Lower lobe of right lung (tissue), 2 donors: ENCODE data around the gene RESP18. TPM values are rescaled to one million over a fixed set of nuclear protein-coding genes. Genes with fewer than 3 reads are reported as not detected.
A peak's percentile ranks its signal among the peaks of the same experiment; 100 is the strongest.

Experiments used
- ATAC-seq, 2 donors: fragments of 200-7000 bp; cut with Tn5 transposase; one replicate each; pipeline ENCODE4 v1.9.1; 2020 to 2022; ENCODE audit warnings: mild to moderate bottlenecking in 2 of 2, moderate library complexity in 2 of 2
- DNase-seq: peaks from one replicate; pipeline ENCODE4 v3.0.0-alpha.2; 2020
- H3K27ac ChIP-seq: fragments of 200-600 bp; one replicate; pipeline ENCODE4 v1.8.0; 2022
- H3K27me3 ChIP-seq: fragments of 200-600 bp; one replicate; pipeline ENCODE4 v1.8.0; 2022; ENCODE audit warnings: low read depth
- H3K36me3 ChIP-seq: fragments of 200-600 bp; one replicate; pipeline ENCODE4 v1.8.0; 2022; ENCODE audit warnings: mild to moderate bottlenecking
- H3K4me1 ChIP-seq: fragments of 200-600 bp; one replicate; pipeline ENCODE4 v1.8.0; 2022
- H3K4me3 ChIP-seq: fragments of 200-600 bp; one replicate; pipeline ENCODE4 v1.8.0; 2022; ENCODE audit warnings: mild to moderate bottlenecking
- H3K9me3 ChIP-seq: fragments of 200-600 bp; one replicate; pipeline ENCODE4 v1.8.0; 2022
- CTCF ChIP-seq: fragments of 200-600 bp; IDR thresholded peaks from one replicate; pipeline ENCODE4 v1.8.0; 2022; ENCODE audit warnings: antibody characterized with exemption, mild to moderate bottlenecking
- intact Hi-C: fragments of 100-400 bp; cut with DNase I; formaldehyde crosslinking; loops from one replicate; pipeline ENCODE4 v1.11.0; 2022
- total RNA-seq: library from RNA; stranded (reverse); fragmentation: NEBNext Ultra II Directional; extraction: Animal tissue kit (Norgen Biotek cat#: 25700); gene quantifications from one replicate; pipeline ENCODE4 v1.2.1, GENCODE V29; 2021
- donor health status: DM: no; HTN: yes; CAD: no; lungs with severe emphysema.

Gene RESP18
- total RNA-seq, 1 donor from 2014 or later: not detected

DNA sequence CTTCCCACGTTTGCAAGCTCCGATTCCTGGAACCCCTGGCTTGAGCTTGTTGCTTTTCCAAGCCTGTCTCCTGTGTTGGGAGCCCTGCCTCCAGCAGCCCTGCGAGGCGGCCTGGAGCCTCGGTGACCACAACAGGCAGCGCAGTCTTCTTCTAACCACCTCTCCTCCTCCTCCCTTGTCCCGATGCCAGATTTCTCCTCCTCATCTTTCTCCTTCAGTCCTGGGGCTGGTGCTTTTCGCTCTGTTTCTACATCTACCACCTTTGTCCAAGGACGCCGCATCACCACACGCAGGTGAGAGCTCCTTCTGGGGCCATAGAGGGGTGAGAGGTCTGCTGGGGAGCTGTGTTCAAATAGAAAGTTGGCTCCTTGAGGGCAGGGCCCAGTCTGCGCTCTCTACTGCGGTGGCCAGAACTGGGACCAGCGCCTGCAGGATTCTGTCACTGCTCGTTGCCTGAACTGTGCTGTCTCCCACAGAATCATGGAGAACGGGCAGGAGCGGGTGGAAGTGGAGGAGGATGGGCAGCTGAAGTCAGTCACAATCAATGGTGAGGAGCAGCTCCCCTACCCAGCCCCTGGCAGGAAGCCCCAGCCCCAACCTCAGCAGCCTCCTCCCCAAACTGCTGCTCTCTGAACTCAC lies 49.5 kb downstream of the RESP18 start:
- intact Hi-C loops: no loop called here
- H3K36me3 ChIP-seq: peaks cover 61% of the 10 kb centered on the region

DNA sequence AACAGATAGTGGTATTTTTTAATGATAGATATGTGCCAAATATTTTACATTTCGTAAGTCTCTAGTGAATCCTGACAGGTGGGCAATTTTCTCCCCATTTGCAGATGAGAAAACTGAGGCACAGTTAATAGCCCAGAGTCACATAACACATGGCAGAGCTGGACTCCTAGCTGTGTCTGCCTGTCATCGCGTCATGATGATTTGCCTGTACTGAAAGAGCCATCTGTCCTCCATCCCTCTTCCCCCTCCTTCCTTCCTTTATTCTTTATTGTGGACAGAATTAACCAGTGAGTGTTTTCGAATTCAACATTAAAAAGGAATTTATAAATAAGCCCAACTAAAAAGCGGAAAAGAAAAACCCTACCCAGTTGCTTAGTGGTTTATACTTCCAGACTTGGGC lies 50.2 kb downstream of the RESP18 start:
- H3K9me3 ChIP-seq: no peaks in the 10 kb centered on the region
- peaks cover 25% of the 10 kb centered on the region for H3K4me1 ChIP-seq
- no peaks in the 10 kb centered on the region for H3K27me3 ChIP-seq
- intact Hi-C loops: no loop called here
- ATAC-seq (no peak), DNase-seq (no peak)
- H3K27ac ChIP-seq: no peak overlapping the region
- H3K4me3 ChIP-seq: no peak overlapping the region
- no peak for TF ChIP-seq CTCF
- peaks cover 61% of the 10 kb centered on the region for H3K36me3 ChIP-seq

More for the DNA sequence above, 49.5 kb downstream of the RESP18 start:
- no peaks in the 10 kb centered on the region for H3K9me3 ChIP-seq
- no peak overlapping the region for H3K4me3 ChIP-seq
- no peak for DNase-seq
- H3K4me1 ChIP-seq: peaks cover 19% of the 10 kb centered on the region
- TF ChIP-seq CTCF: no peak
- no peak for ATAC-seq
- no peaks in the 10 kb centered on the region for H3K27me3 ChIP-seq
- H3K27ac ChIP-seq: no peak overlapping the region

DNA sequence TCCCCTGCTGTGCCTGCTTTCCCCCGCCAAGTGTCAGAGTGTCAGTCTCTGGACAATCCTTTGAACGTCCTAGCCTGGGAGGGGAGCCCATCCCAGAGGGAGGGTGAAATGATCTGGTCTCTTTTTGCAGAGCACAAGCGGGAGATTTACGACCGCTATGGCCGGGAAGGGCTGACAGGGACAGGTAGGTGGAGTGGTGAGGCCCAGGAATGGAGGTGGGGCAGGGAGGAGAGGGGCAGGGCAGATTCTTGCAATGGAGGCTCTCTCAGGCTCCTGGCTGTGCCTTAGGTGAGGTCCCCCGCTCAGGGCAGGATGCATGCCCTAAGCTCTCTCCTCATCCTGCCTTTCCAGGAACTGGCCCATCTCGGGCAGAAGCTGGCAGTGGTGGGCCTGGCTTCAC lies 51.0 kb downstream of the RESP18 start:
- Histone ChIP-seq H3K27me3 (no peaks in the 10 kb centered on the region), H3K4me1 (peaks cover 25% of the 10 kb centered on the region), H3K4me3 (no peak overlapping the region), H3K36me3 (peaks cover 57% of the 10 kb centered on the region), H3K9me3 (no peaks in the 10 kb centered on the region), H3K27ac (no peak overlapping the region)
- DNase-seq (no peak), ATAC-seq (no peak)
- intact Hi-C loops: no loop called here
- TF ChIP-seq CTCF: no peak

DNA sequence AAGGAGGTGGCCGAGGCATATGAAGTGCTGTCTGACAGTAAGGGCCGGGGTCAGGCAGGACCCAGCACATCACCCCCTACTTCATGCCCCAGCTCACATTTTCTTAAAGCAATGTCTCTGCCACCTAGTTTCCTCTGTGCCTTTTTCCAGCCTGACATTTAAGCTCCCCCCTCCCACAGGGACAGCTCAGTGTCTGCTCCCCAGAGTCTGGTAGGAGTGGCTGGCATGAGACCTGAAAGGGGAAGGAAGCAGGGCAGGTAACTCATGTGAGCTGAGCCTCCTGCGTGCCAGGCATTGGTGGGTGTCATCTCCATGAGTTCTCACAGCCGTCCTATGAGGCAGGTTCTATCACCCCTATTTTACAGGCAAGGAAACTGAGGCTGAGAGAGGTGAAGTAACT lies 51.9 kb downstream of the RESP18 start:
- Histone ChIP-seq H3K36me3 (peaks cover 53% of the 10 kb centered on the region), H3K9me3 (no peaks in the 10 kb centered on the region), H3K27ac (peak overlapping the region; percentile 100), H3K27me3 (no peaks in the 10 kb centered on the region), H3K4me1 (peaks cover 25% of the 10 kb centered on the region), H3K4me3 (no peak overlapping the region)
- intact Hi-C loops: no loop called here
- ATAC-seq (no peak), DNase-seq (no peak)
- TF ChIP-seq CTCF: no peak

- H3K9me3 ChIP-seq: no peaks in the 10 kb centered on the region
- peak overlapping the region; percentile 100 for H3K27ac ChIP-seq
- ATAC-seq: no peak
- peaks cover 25% of the 10 kb centered on the region for H3K4me1 ChIP-seq
- no peak for DNase-seq
- no peaks in the 10 kb centered on the region for H3K27me3 ChIP-seq
- peak overlapping the region; percentile 88 for H3K4me3 ChIP-seq
- peaks cover 47% of the 10 kb centered on the region for H3K36me3 ChIP-seq
- TF ChIP-seq CTCF: no peak
- intact Hi-C loops: no loop called here
These were observed 52.5 kb downstream of the RESP18 start for GRCh38 chr2:219279916-219280516.
